Ishikawa (cell line): Measurements from ENCODE around the gene SP1.

ENCODE experiments used
- EP300 ChIP-seq: IDR thresholded peaks from 2 replicates; pipeline ENCODE4 v1.6.1; 2012; ENCODE audit warnings: borderline replicate concordance
- REST ChIP-seq: IDR thresholded peaks from 2 replicates; pipeline ENCODE4 v1.6.1; 2012; ENCODE audit warnings: low read depth, mild to moderate bottlenecking
- TAF1 ChIP-seq: IDR thresholded peaks from 2 replicates; pipeline ENCODE4 v1.6.1; 2012; ENCODE audit warnings: low read depth, mild to moderate bottlenecking
- YY1 ChIP-seq: IDR thresholded peaks from 2 replicates; pipeline ENCODE4 v1.6.1; 2012; ENCODE audit warnings: low read depth
- ZBTB7A ChIP-seq: IDR thresholded peaks from 2 replicates; pipeline ENCODE4 v1.6.1; 2012; ENCODE audit warnings: low read depth

- TF ChIP-seq EP300 = no peak
- TF ChIP-seq YY1 = no peak
- no peak for TF ChIP-seq REST
- TF ChIP-seq TAF1 = no peak
- no peak for TF ChIP-seq ZBTB7A
These were observed 31.0 kb downstream of the SP1 start for GRCh38 chr12:53410951-53411350.
